COLO668 (cell line): ENCODE data around the gene CFAP69.
A peak's percentile ranks its signal among the peaks of the same experiment; 100 is the strongest.
"Not testable (repeated sequence)": the region's sequence is repeated elsewhere in the genome, so short reads cannot be mapped to it uniquely, and the experiment has no call there.

Source experiments
- DNase-seq: peaks from one replicate; lab custom pipeline; 2025; ENCODE audit not compliant: unreplicated experiment; lab: John Stamatoyannopoulos, UW

CFAP69 gene

GRCh38 chr7:90337106-90337505, 92.1 kb downstream of the CFAP69 start:
- no peak for DNase-seq

- no peak for DNase-seq
These were observed 100.0 kb downstream of the CFAP69 start for GRCh38 chr7:90345016-90345415.

GRCh38 chr7:90345595-90346335, 100.8 kb downstream of the CFAP69 start:
- no peak for DNase-seq

- peak; percentile 95 for DNase-seq
These were observed 101.6 kb downstream of the CFAP69 start, which contains the start of gene GTPBP10 for GRCh38 chr7:90346336-90347125. TSS of gene GTPBP10 (plus strand) at chr7:90346716. CDS start at chr7:90346742, 26 bp downstream.

- no peak for DNase-seq
These were observed 102.8 kb downstream of the CFAP69 start for GRCh38 chr7:90347759-90348158.

GRCh38 chr7:90349305-90349704, 104.3 kb downstream of the CFAP69 start:
- no peak for DNase-seq

- DNase-seq: not testable (repeated sequence)
These were observed 105.1 kb downstream of the CFAP69 start for GRCh38 chr7:90350032-90350431.

- no peak for DNase-seq
These were observed 107.0 kb downstream of the CFAP69 start for GRCh38 chr7:90351987-90352386.
